DMS153 treated with DMSO at 0.1 percent for 48 hours (cell line): ENCODE data around the gene PON3.

Experiments
- DNase-seq: peaks from one replicate; lab custom pipeline; 2025; ENCODE audit not compliant: unreplicated experiment; lab: John Stamatoyannopoulos, UW

PON3 gene

GRCh38 chr7:95396136-95397032, at the start of gene PON3:
PON3 (minus strand) TSS chr7:95396375; CDS start chr7:95396350, 25 bp downstream.
- no peak for DNase-seq

- no peak for DNase-seq
Measured at GRCh38 chr7:95444796-95445195, 48.6 kb upstream of the PON3 start.

- no peak for DNase-seq
Measured at GRCh38 chr7:95441042-95441823, 45.1 kb upstream of the PON3 start.

GRCh38 chr7:95440394-95441038, 44.3 kb upstream of the PON3 start:
- no peak for DNase-seq

GRCh38 chr7:95436407-95436806, 40.2 kb upstream of the PON3 start:
- no peak for DNase-seq

- no peak for DNase-seq
Measured at GRCh38 chr7:95435422-95435780, 39.2 kb upstream of the PON3 start.

DNA sequence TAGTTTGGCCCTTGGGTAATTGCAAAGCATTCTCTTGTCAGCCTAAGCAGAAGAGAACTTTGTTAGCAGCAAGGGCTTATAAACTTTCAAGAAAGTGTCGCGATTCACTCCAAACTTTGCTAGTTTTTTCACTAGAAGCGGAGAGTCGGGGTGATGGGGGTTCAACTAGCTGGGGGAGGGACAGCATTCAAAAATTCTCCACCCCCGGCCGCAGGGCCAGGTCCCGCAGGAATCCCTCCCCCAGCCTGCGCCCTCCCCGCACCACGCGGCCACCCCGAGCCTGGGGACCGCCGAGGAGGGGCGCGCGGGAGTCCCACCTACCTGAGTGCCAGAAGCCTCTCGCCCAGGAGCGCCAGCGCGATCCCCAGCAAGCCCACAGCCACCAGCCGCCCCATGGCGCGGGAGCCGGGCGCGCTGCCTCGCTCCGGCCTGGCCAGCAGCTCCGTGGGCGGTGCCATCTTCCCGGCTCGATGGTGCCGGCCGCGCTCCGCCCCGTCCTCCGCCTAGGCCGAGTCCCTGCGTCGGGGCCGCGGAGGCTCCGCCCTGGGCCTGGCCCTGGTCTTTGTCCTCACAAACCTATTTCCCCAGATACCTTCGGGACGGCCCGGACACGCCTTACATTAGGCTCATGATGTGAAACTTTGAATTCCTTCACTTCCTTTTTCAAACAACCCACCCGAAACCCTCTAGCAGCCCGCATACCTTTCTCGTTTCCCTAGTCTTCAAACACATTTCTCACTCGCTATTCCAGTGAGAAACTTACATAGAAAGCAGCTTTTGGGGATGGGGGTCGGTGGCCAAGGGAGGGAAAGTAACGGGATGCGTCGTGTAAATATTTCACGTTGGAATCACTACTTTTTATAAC, 38.6 kb upstream of the PON3 start, which contains the start of gene PON2:
PON2 (minus strand) TSS at position 472 of the 865 bp plus-strand sequence; CDS start at position 395, 77 bp downstream.
- DNase-seq = peak; percentile 67

DNA sequence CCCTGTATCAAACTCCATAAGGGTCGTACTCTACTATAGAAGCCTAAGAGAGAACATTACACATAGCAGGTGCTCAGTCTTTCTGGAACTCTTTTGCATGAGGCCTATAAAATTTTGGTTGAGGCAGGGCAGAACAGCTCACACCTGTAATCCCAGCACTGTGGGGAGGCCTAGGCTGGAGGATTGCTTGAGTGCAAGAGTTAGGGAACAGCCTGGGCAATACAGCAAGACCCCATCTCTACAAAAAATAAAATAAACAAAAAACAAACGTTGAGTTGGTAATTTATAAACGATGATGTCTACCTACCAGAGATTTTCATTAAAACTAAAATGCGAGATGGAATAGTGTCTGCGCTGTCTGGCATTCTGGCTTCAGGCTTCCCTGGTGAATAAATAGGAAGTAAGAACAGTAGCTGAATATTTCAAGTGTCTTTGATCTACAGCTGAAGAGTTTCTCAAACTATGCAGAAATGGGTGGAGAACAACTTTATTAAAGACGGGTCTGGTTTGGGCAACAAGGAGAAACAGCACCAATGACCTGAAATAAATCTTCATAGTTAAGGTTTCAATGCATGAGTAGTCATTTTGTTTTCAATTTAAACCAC, 37.9 kb upstream of the PON3 start:
- DNase-seq = no peak

GRCh38 chr7:95433129-95433528, 37.0 kb upstream of the PON3 start:
- DNase-seq = no peak

- no peak for DNase-seq
Measured at GRCh38 chr7:95432606-95433005, 36.4 kb upstream of the PON3 start.

- no peak for DNase-seq
Measured at GRCh38 chr7:95430864-95431263, 34.7 kb upstream of the PON3 start.

GRCh38 chr7:95429241-95429990, 33.2 kb upstream of the PON3 start:
- DNase-seq = no peak

DNA sequence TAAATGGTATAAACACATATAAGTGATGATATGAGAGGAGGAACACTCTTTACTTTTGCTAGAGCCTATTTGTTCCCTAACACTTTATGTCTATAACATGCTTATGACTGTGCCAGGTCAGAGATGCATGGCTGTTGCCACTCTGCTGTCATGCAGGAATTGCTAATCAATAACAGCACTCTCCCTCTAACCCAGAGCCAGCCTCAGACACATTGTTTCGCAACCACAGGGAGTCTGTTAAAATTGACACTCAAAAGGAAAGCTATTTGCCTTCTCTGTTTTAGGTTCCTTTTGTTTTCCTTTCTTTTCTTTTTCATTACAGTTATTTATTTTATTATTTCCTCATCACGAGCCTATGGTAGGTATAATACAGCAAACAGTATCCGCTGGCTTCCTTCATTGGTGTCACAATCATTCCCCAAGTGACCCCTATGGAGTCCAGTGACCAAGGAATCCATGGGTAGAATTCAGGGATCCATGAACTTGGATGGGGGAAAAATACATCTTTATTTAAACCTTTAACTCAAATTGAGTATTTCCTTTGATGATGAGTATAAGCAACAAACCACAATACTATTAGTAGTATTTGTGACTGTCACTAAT, 31.8 kb upstream of the PON3 start:
- DNase-seq = no peak

DNA sequence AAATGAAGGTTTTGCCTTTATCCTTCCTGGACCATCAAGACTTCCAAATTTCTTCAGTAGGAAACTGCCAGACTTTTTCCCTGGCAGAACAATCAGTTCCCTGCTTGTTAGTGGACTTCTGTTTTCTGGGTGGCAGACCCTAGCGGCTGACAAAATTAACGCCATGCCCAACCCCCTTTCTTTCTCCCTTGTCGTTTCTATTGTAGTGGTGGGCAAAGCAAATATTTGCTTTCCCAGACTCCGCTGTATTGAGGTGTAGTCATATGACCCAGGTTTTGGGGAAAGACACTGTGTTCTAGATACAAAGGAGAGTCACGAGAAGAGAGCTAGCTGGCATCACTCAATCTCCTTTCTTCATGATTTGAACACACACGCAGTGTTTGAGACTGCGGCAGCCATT, 31.0 kb upstream of the PON3 start:
- no peak for DNase-seq

GRCh38 chr7:95425694-95426093, 29.5 kb upstream of the PON3 start:
- no peak for DNase-seq

DNA sequence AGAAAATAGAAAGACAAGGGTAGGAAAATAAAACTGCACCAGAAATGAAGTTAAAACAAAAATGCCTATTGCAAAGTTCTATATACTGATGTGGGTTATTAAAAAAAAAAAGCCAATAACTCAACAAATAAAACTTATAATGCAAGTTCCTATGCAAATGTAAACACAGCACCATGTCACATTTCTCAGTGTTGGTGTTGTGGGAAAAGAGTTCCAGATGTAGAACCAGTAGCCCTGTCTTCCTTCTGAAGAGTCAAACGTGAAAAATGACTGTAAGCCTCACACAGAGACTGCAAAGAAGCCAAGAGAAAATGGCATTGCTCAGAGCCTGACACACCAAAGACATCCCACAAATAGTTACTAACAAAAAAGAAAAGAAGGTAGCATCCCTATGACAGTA, 28.5 kb upstream of the PON3 start:
- DNase-seq = no peak

DNA sequence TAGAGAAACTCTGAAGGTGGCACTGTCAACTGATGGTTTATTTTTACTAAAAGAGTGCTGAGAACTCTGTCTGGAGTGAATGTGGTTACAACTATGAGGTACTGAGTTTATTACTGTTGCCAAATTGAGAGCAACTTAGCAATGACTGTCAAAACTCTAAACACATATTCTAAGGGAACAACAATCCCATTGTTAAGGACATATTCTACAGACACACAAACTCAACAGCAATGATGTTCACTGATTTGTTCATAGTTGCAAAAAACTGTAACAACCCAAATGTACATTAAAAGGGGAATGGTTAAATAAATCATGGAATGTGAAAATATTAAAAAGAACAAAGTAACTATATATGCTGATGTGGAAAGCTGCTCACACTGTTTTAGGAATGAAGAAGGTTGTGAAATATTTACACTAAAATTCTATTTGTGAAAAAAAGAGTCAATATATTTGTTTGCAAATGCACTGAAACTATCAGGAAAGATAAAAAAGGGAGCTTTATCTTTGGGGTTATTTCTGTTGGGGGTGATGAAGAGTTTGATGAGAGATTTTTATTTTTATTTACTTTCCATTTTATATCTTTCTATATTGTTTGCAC, 25.8 kb upstream of the PON3 start:
- no peak for DNase-seq

GRCh38 chr7:95421000-95421846, 25.0 kb upstream of the PON3 start:
- peak; percentile 35 for DNase-seq
